Cortex of kidney (tissue), 1 donor: Measurements from ENCODE around the gene ZNF454.

Experiments
- DNase-seq: peaks from one replicate; lab custom pipeline; 2025; lab: John Stamatoyannopoulos, UW

ZNF454 gene

DNA sequence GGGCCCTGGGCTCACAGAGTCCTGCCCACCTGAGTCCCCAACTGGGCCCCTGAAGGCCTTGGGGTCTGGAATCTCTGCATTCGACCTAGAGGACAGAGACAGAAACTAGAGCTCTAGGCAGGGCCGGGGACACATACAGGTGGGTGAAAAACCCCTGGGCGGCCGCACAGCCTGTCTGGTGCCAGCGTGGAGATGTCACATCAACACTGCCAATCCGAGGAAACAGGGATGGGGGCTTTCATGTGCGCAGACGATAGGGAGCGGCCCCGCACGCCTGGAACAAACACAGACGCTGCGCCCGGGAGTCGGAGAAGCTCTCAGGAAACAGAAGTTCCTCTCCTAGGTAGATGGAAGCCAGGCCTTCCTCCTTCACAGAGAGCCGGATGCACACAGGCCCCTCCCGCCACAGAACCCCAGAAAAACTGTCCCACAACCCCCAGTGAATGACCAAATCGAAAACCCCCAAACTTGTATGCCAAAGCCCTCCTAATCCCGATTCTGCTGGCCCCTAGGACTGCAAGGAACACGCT, 52.3 kb downstream of the ZNF454 start:
- no peak for DNase-seq

DNA sequence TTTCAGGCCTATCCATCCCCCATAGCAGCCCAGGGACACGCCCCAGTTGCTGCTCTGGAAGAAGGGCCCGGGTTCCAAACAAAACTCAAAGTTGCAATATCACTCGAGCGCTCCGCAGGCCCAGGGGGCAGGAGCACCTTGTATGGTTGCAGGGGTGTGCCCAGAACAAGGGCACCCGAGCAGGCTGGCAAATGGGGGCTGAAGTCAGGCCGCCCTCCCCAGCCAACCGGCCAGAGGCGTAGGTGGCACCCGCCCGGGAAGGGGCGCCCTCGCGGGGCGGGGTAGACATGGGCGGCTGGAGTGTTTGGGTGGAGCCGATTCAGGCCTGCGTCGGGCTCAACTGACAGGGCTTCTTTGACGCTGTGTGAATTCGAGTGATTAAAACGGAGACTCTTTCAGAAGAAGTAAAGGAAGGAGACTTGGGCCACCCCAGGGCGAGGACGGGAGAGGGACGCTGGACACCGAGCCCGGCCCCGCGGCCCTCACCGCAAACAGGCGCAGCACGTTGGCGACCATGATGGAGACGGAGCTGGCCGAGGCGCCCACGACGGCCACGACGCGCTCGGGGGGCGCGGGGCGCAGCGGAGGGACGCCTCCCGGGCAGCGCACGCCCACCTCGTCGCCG, 53.1 kb downstream of the ZNF454 start:
- DNase-seq: no peak

DNA sequence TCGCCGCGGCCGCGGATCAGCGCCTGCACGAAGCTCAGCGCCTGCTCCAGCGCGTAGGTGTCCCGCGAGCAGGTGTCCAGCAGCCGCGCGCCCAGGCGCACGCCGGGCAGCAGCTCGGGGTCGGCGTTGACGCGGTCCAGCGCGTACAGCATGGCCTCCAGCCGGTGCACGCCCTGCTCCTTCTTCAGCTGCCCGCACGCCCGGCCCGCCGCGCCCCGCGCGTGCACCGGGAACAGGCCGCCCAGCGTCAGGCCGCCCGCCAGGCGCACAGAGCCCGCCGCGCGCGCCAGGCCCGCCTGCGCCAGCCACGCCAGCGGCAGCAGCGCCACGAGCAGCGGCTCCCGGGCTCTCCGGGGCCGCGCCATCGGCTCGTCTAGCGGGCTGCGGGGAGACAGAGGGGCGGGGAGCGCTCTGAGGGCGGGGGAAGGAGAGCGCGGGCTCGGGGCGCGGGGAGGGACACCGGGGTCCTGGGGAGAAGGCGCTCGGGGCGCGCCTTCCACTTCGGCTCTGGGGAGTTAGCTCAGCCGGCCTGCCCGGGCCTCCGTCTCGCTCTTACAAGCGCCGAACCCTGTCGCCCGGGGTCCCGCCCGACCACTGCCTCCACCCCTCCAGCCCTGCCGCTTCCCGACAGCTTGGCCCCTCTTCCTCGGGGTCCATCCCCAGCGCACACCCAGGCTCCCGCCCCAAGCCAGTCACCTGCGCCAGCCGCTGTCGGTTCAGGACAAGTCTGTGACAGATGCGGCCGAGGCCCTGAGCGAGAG, 53.8 kb downstream of the ZNF454 start, which contains the start of gene GRM6:
GRM6 (minus strand) TSS at position 741 of the 761 bp plus-strand sequence; CDS start at position 365, 376 bp downstream.
- DNase-seq: no peak

DNA sequence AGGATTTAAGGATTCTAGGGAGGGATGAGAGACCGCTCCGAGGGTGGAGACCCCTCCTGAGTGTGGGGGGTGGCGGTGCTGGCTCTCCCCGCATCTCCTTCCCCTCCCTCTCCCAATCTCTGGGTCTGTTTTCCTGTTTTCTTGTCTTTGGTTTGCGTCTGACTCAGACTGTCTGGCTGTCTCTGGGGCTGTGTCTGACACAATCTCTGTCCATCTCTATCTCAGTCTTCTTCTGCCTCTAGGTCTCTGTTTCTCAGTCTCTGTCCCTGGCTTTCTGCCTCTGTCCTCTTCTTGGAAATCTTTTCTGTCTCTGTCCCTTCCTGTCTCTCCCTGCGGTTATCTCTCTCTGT, 54.3 kb downstream of the ZNF454 start:
- DNase-seq: no peak

DNA sequence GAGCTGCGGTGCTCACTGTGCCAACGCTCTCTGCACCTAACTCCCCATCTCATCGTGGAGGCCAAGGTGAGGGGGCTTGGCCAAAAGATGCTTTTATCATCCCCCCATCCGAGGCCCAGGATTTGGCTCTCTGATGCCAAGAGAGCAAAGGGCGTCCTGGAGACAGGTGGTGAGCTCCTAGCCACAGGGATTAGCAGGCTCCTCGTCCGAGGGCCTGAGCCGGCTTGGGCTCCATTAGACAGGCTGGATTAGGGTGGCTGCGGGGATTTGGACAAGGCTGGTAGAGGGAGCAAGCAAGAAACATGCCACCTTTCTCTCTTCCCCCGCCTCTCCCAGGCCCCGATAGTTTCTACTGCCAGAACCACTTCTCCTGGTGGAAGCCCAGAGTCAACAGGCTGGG, 55.2 kb downstream of the ZNF454 start:
- no peak for DNase-seq

DNA sequence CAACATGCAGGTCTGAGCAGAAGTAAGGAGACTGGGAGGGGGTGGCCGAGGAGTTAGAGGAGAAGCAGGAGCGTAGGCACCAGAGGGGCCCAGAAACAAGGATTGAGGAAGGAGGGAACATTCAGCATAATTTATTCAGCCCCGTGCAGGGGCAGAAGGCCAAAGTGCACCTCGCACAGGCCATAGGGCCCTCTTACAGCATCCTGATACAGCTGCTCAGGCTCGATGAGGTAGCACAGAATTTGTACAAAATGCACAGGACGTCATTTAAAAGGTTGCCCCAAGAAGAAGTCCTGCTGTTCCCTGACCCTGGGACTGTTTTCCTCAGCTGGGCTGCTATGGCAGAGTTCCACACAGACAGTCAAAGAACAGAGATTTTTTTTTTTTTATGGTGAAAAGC, 56.2 kb downstream of the ZNF454 start:
- no peak for DNase-seq

DNA sequence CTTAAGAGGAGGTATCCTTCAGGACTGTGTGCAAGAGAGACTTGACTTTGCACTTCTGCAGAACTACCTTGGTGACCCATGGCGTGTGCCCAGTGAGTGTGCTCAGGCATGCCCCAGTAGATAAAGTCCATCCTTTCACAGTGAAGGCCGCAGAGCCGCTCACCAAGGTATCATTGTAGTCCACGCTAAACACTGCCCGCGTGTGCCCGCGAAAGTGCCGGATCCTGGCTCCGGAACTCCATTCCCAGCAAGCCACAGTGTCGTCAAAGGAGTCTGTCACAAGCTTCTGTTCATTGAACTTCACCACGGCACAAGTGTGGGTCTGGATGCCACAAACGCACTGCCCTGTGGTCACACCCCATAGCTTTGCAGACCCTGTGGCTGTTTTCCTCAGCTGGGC, 57.4 kb downstream of the ZNF454 start:
- DNase-seq: no peak

DNA sequence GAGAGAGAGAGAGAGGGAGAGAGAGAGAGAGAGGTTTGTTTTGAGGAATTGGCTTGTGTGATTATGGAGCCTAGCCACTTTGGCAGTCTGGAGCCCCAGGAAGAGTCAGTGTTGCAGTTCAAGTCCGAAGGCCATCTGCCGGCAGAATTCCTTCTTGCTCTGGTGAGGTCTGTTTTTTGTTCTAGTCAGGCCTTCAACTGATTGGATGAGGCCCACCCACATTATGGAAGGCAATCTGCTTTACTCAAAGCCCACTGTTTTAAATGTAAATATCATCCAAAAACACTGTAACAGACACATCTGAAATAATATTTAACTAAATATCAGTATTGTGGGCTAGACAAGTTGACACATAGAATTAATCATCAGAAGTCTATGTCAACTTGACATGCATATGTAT, 65.6 kb downstream of the ZNF454 start:
- no peak for DNase-seq

DNA sequence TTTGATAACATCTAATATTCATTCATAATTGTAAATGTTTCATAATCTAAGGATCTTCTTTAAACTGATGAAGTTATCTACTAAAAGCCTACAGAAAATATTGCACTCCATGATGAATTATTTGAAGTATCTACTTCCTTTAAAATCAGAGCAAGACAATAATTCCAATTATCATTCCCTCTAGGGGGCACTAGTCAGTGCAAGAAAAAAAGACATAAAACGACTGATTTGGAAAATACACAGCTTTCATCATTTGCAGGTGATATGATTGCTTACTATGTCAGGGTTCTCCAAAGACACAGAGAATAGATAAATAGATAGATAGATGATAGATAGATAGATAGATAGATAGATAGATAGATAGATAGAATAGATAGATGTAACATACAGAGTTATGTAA, 67.7 kb downstream of the ZNF454 start:
- DNase-seq: no peak
